Measurements from ENCODE around the gene MYO9B. TPM values are rescaled to one million over a fixed set of nuclear protein-coding genes. Genes with fewer than 3 reads are reported as not detected.

Gene MYO9B
- total RNA-seq, 1 experiment from 2014 or later: 79.4 TPM

DNA sequence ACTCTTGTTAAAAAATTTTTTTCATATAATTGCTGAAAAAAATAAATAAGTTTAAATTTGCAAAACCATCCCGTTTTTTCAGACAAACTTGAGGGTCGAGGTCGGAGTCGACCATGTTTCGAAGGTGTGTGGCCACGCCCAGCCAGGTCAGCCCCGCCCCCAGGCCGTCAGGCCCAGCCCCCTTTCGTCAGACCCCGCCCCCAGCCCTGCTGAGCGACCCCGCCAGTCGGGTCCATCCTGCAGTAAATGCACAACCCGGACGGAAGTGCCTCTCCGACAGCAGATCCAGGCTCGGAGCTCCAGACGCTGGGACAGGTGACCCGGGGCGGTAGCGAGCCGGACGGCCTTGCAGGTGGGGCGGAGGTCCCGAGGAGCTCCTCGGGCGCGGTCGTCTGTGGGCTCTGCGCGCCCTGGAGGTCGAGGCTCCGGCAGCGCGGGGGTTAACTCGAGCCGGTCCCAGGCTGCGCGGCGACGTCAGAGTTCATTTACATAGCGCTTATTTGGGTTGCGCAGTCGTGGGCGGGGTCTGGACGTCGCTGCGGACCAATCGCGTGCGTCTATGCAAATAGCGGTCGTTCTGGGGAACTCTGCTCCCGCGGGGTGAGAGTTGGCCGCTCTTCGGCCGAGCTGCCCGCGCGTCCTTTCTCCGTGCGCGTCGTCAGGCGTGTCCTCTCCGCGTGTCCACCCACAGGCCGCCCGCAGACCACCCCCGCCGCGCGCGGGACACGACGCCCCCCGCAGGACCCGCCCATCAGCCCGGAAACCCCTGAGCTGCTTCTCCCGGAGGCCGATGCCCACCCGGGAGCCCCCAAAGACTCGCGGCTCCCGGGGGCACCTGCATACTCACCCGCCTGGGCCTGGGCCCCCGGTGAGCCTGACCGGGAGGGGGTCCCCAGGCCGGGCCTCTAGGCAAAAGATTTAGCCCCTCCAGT, 150.7 kb downstream of the MYO9B start, which contains the start of gene OCEL1:
Gene OCEL1, plus strand, starts transcription at position 225 of the 932 bp plus-strand sequence. Its CDS starts 22 bp downstream, at position 247.
- DNase-seq (ENCODE audit: low read depth, low spot score) (peak; percentile 73), ATAC-seq (peak; percentile 91)
- Histone ChIP-seq H3K4me3 (ENCODE audit: low read depth in 2 of 2, low read length in 2 of 2) (peak within 1 kb of the TSS; percentile 61 to 76), H3K27ac (ENCODE audit: low read length) (peak within 1 kb of the TSS; percentile 72), H3K36me3 (ENCODE audit: control insufficient read depth, insufficient read depth, low read length) (no peaks in the 10 kb centered on the region; the same call in 1 of the 2 replicates), H3K9me3 (ENCODE audit: control insufficient read depth, insufficient read depth, low read depth, low read length) (no peaks in the 10 kb centered on the region), H3K27me3 (ENCODE audit: control insufficient read depth, insufficient read depth, low read length) (no peaks in the 10 kb centered on the region), H3K4me1 (ENCODE audit: control insufficient read depth, insufficient read depth, low read length) (peaks cover 4% of the 10 kb centered on the region)
- TF ChIP-seq SIN3A (IDR thresholded peaks at IDR 0.05; ENCODE audit: borderline replicate concordance, insufficient read depth, low read depth, low read length) (no peak), REST (IDR thresholded peaks at IDR 0.05; ENCODE audit: insufficient read depth in 1 of 2, low read depth in 2 of 2, low read length in 1 of 2) (no peak), POLR2AphosphoS5 (IDR thresholded peaks at IDR 0.05; ENCODE audit: low read depth, low read length) (peak; percentile 45; the same call in 1 of the 2 replicates)
- TF ChIP-seq, protein P1, sequence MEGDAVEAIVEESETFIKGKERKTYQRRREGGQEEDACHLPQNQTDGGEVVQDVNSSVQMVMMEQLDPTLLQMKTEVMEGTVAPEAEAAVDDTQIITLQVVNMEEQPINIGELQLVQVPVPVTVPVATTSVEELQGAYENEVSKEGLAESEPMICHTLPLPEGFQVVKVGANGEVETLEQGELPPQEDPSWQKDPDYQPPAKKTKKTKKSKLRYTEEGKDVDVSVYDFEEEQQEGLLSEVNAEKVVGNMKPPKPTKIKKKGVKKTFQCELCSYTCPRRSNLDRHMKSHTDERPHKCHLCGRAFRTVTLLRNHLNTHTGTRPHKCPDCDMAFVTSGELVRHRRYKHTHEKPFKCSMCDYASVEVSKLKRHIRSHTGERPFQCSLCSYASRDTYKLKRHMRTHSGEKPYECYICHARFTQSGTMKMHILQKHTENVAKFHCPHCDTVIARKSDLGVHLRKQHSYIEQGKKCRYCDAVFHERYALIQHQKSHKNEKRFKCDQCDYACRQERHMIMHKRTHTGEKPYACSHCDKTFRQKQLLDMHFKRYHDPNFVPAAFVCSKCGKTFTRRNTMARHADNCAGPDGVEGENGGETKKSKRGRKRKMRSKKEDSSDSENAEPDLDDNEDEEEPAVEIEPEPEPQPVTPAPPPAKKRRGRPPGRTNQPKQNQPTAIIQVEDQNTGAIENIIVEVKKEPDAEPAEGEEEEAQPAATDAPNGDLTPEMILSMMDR (IDR thresholded peaks at IDR 0.05): no peak
- ChIA-PET POLR2A (interaction anchor here (0.6 kb wide), 1 partner anchor 75 kb away, joined by 6 read pairs; no protein-coding TSS in a partner anchor), CTCF (no interaction called here)
- in situ Hi-C loops (cut with HindIII; ENCODE audit: low pct_unique_long_range_greater_than_20kb, low sequenced_read_pairs) (no loop called here), intact Hi-C loops (cut with micrococcal nuclease; ENCODE audit: unreplicated experiment) (loop anchor here (10.0 kb wide), 1 partner anchor 59 kb away; the partner anchor contains the start of gene ANKLE1)
- no TSS peak for BruUV-seq (replicated peaks)

DNA sequence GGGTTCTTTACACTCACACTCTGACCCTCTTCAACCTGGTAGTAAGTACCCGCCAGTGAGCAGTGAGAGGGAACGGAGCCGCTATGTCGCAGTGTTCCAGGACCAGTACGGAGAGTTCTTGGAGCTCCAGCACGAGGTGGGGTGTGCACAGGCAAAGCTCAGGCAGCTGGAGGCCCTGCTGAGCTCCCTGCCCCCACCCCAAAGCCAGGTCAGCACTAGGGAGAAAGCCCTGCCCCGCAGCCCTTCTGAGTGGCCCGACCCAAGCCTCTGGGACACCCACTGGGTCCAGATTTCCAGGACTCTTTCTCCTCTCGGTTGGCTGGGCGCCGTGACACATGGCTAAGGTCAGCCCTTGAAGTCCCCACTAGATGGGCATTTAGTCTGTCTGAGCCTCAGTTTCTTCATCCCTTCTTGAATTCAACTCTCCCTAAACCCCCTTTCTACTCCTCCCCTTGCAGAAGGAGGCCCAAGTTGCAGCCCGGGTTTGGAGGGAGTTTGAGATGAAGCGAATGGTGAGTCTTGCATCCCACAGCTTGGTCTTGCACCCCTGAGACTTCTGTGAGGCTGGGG, 152.3 kb downstream of the MYO9B start:
- no peaks in the 10 kb centered on the region for H3K27me3 ChIP-seq (ENCODE audit: control insufficient read depth, insufficient read depth, low read length)
- in situ Hi-C loops (cut with HindIII; ENCODE audit: low pct_unique_long_range_greater_than_20kb, low sequenced_read_pairs): no loop called here
- ChIA-PET POLR2A (interaction anchor here (0.6 kb wide), 1 partner anchor 726 kb away, joined by 17 read pairs; no protein-coding TSS in a partner anchor), CTCF (interaction anchor here (0.6 kb wide), 1 partner anchor 152 kb away, joined by 4 read pairs; the partner anchor contains the start of gene MYO9B)
- peaks cover 4% of the 10 kb centered on the region for H3K4me1 ChIP-seq (ENCODE audit: control insufficient read depth, insufficient read depth, low read length)
- DNase-seq (ENCODE audit: low read depth, low spot score) (no peak), ATAC-seq (peak; percentile 15; the same call in 1 of the 2 replicates)
- TSS peak; percentile 94 for BruUV-seq (replicated peaks)
- intact Hi-C loops (cut with micrococcal nuclease; ENCODE audit: unreplicated experiment): loop anchor here (10.0 kb wide), 1 partner anchor 57 kb away; the partner anchor contains the start of gene ANKLE1
- H3K4me3 ChIP-seq (ENCODE audit: low read depth in 2 of 2, low read length in 2 of 2): peak overlapping the region; percentile 61 to 76; a peak in 3 of 4 replicates
- no peaks in the 10 kb centered on the region for H3K9me3 ChIP-seq (ENCODE audit: control insufficient read depth, insufficient read depth, low read depth, low read length)
- TF ChIP-seq, protein P1 (IDR thresholded peaks at IDR 0.05): no peak
- TF ChIP-seq POLR2AphosphoS5 (IDR thresholded peaks at IDR 0.05; ENCODE audit: low read depth, low read length): peak; percentile 31; the same call in 1 of the 2 replicates
- no peaks in the 10 kb centered on the region; the same call in 1 of the 2 replicates for H3K36me3 ChIP-seq (ENCODE audit: control insufficient read depth, insufficient read depth, low read length)
- H3K27ac ChIP-seq (ENCODE audit: low read length): peak overlapping the region; percentile 72

All from Panc1 (cell line).